AG10803 (cell line): ENCODE measurements around the gene TACC3.

Source experiments
- DNase-seq: peaks from one replicate; pipeline ENCODE4 v3.0.0; 2010; ENCODE audit warnings: low read depth
- H3K4me3 ChIP-seq: 2 replicates; pipeline ENCODE4 v1.5.1; 2011; ENCODE audit warnings: mild to moderate bottlenecking, low read length, control low read depth
- TF ChIP-seq, protein P1 (sequence below): conservative IDR thresholded peaks from 2 replicates; pipeline ENCODE4 v1.5.1; 2011; ENCODE audit warnings: mild to moderate bottlenecking, low read length, control low read depth, inconsistent platforms

Gene TACC3

DNA sequence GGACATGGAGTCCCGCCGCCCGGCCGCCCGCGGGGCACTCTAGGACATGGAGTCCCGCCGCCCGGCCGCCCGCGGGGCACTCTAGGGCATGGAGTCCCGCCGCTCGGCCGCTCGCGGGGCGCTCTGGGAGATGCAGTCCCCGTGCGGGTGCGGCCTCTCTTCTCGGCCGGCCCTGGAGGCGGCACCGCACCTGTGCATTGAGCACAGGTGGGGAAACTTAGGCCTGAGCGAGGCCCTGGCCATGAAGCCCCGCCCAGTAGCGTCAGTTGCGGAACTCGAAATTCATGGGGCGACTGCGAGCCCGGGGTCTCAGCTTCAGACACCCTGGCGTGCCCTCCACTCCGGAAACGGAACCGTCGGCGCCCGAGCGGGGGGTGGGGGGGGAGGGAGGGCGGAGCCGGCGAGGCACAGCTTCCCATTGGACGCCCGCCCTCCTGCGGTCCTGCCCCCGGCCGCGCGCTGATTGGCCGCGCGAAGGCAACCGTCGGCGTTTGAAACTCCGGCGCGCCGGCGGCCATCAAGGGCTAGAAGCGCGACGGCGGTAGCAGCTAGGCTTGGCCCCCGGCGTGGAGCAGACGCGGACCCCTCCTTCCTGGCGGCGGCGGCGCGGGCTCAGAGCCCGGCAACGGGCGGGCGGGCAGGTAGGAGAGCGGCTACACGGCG lies at the start of gene TACC3, which contains the start of gene TMEM129:
TACC3 (plus strand) TSS at position 519 of the 663 bp plus-strand sequence. CDS start 1,901 bp downstream, outside the sequence.
TMEM129 (minus strand) TSS at position 321 of the 663 bp plus-strand sequence. CDS start 486 bp downstream, outside the sequence.
- DNase-seq, result peak; percentile 89
- H3K4me3 ChIP-seq, result peak within 1 kb of the TSS; percentile 69
- TF ChIP-seq, protein P1, sequence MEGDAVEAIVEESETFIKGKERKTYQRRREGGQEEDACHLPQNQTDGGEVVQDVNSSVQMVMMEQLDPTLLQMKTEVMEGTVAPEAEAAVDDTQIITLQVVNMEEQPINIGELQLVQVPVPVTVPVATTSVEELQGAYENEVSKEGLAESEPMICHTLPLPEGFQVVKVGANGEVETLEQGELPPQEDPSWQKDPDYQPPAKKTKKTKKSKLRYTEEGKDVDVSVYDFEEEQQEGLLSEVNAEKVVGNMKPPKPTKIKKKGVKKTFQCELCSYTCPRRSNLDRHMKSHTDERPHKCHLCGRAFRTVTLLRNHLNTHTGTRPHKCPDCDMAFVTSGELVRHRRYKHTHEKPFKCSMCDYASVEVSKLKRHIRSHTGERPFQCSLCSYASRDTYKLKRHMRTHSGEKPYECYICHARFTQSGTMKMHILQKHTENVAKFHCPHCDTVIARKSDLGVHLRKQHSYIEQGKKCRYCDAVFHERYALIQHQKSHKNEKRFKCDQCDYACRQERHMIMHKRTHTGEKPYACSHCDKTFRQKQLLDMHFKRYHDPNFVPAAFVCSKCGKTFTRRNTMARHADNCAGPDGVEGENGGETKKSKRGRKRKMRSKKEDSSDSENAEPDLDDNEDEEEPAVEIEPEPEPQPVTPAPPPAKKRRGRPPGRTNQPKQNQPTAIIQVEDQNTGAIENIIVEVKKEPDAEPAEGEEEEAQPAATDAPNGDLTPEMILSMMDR, result no peak

DNA sequence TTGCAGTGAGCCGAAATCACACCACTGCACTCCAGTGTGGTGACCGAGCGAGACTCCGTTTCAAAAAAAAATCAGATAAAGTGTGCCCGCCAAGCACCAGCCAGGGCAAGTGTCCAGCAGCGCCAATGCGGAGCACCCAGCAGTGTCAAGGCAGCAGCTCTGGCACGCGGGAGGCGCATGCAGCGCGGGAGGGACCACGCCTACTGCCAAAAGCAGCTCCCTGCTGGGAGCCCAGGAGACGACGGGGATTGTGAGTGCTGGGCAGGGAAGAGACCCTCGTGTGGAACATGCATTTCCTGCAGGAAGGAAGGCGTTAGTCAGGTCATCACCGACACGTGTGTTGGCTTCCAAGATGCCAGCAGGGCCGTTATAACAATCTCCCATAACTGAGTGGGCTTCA lies 47.6 kb upstream of the TACC3 start:
- no peak overlapping the region for H3K4me3 ChIP-seq
- TF ChIP-seq, protein P1, result no peak
- no peak for DNase-seq

DNA sequence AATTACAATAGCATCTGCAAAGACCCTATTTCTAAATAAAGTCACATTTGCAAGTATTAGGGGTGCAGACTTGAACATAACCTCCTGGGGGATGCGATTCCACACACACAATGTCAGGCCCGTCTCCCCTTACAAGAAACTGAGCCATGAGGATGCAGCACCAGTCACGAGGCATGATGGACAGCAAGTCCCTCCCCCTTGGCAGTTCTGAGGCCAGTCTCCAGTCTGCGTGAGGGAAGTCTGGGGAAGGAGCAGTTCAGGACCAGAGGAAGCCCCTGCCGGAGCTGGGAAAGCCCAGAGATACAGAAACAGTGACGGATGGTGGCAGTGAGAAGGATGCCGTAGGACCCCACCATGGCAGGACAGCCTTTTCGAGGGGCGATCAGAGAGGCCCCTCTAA lies 46.6 kb upstream of the TACC3 start:
- TF ChIP-seq, protein P1, result no peak
- H3K4me3 ChIP-seq, result no peak overlapping the region
- DNase-seq, result no peak

DNA sequence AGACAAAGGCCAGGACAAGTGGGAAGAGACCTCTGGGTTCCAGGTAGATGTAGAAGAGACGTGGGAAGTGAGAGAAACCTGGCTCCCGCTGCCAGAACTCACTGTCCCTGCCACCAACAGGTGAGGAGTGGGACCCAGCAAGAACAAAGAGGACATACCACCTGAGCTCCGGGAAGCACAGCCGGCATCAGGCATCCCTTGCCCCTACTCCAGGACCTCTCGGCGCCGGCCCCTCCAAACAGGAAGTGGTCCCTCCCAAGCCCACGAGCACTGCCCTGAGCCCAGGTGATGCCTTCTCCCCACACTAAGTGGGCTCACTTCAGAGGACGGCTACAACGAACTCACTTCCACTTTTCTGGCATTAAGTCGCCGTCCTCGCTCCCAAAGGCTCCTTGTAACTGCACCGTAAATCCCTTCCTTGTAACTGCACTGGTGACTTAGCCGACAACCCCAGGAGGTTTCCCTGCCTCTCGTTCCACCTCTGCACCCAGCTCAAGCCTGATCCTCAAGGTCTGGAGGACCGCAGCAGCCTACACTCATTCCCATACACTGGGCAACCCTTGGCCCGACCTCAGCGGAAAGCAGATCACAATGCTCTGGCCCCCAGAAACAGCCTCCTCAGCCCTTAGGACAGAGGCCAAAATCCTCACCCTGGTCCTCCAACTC lies 46.1 kb upstream of the TACC3 start:
- TF ChIP-seq, protein P1, result no peak
- no peak for DNase-seq
- no peak overlapping the region for H3K4me3 ChIP-seq

DNA sequence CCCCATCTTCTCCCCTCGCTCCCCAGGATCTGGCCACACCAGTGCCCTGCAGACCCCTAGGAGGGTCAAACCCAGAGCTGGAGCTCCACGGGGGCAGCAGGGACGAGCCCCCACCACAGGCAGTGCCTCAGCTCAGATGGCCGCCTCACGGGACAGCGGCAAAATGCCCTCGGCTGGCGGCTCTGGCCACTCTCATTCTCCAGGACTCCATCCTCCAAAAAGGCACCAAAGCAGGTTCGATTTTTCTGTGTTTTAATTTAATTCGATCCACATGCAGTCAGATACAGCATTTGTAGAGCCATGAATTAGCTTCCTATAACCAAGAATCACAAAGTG lies 45.6 kb upstream of the TACC3 start:
- H3K4me3 ChIP-seq, result no peak overlapping the region
- DNase-seq, result no peak
- TF ChIP-seq, protein P1, result no peak

DNA sequence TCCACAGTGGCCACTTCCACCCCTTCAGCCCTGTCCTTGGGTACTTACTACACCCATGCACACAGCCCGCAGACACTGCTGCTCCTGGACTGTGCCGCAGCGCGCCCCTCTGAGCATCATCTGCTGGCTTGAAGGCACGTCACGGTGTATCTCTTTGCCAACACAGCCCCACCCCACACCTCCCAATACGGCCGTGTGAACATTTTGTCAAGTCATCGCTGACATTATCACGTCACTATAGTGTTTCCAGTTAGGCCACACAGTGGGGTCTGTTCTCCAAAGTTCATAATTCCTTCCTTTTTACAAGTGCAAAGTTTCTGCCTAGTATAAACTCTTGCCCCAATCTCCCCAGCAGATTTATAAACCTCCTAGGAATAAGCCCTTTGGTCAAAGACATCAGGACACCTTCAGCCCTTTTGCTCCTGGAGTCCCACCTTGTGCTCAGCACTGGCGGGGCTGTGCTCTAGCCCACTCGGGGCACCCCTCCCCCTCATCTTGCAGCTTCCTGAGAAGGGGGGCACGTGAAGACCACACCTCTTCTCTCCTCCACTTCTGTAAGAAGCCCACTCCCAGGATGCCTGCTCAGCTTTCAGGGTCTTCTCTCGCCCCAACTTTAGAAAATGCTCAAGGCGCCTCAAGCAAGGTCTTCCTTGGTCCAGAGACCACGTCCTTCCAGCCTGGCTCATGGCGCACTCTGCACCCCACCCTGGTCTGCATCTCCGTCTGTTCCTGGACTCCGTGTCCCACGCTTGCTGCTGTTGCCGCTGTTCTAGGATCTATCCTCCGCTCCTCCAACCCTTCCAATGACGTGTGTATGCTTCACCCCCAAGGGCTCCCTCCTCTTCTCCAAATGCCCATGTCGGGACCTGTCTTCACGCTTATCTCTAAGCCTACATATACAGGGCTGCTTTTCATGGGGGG lies 44.5 kb upstream of the TACC3 start:
- no peak for DNase-seq

More for the DNA sequence above, 44.5 kb upstream of the TACC3 start:
- TF ChIP-seq, protein P1, result no peak
- H3K4me3 ChIP-seq, result no peak overlapping the region
